Retina (tissue), 1 donor: Measurements from ENCODE around the gene ATP5MC2.
"Not testable (repeated sequence)": the region's sequence is repeated elsewhere in the genome, so short reads cannot be mapped to it uniquely, and the experiment has no call there.

Source experiments
- DNase-seq: peaks from one replicate; pipeline ENCODE4 v3.0.0-alpha.2; 2016

Gene ATP5MC2

DNA sequence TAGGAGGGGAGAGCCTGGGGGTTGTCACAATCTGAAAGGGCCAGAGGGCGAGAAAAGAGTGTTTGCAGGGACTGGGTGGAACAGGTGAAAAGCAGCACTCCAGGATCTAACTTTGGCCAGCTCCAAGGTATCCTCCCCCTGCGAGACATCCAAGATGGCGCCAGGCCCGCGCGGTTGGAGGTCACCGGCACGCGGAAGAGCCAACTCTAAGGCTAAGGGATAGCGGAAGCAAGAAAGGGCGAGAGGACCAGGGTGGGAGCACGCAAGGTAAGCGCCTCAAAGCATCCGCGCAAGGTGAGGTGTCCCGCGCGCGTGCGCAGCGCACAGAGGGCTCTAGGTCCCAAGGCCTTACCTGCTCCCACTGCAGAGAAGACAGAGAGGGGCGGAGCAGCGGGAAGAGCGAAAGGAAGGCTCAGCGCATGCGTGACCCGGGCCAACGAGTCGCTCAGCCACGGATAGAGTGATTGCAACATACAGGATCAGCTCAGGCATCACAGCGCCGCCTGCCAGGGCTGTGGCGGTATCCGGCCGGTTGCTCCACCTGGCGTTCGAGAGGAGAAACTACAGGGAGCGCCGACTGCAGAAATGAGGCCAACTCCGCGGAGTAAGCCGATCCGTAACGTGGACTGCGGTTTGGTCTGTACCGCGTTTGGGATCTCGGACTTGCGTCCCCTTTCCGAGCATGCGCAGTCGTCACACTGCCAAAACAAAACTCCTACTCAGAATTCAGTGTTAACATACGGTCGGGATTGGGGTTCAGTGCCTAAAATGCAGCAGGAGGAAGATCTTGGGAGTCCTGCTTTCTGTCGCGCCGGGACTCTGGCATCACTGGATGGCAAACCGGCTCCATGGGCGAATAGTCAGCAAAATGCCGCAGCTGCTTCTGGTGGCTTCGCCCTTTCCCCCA, at the start of gene ATP5MC2:
TSS of gene ATP5MC2 (minus strand) at position 383 of the 907 bp plus-strand sequence. CDS start 3,469 bp downstream, outside the sequence.
- DNase-seq, result peak; percentile 100

DNA sequence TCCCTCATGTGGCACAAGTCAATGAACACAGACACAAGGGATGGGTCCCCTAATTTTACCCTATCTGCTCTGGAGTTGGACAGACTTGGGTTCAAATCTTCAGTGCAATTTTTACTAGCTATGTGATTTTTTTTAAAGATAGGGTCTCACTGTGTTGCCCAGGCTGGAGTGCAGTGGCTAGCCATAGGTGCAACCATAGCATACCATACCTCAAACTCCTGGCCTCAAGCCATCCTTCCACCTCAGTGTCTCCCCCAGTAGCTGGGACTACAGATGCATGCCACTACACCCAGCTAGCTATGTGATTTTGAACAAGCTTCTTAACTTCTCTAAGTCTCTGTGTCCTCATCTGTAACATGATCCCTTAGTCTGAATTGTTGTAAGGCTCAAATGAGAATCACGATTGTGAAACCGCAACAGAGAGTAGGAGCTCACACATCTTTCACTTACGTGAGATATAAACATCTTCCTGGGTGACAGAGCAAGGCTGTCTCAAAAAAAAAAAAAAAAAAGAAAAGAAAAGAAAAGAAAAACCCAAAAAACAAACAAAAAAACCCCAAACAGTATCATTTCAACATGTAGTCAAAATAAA, 46.7 kb upstream of the ATP5MC2 start:
- DNase-seq, result no peak

GRCh38 chr12:53720946-53721345, 45.1 kb upstream of the ATP5MC2 start:
- DNase-seq, result no peak

DNA sequence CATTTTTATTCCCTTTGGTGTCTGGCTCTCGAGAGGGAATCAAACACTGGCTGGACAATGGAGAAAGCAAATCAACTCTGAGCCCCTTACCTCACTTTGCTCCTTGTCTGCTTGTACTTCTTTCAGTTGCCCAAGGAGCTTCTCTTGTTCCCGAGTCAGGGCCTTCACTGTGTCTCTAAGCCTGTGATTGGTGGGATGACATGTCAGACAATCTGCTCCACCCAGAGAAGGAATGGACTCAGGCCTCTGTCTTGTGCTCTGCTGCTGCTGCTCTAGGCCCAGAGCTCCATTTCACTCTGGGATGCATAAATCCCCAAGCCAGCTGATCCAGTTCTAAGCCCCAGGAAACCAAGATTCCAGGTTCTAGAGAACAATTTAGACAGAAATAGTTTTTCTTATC, 43.8 kb upstream of the ATP5MC2 start:
- no peak for DNase-seq

GRCh38 chr12:53718567-53718966, 42.7 kb upstream of the ATP5MC2 start:
- DNase-seq, result not testable (repeated sequence)

DNA sequence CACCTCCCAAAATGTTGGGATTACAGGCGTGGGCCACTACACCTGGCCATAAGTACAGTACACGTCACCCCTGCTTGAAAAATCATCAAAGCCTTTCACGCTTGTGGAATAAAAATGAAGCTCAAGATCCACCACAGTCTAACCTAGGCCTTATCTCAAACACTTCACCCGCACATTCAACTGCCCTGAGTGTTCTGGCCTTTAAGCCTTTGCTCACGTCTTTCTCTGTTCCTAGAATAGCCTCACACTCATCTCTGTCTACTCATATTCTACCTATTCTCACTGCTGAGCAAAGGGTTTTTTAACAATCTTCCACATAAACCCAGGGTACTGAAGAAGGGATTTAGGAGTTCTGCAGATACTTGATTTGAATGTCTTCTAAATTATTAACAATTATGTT, 41.4 kb upstream of the ATP5MC2 start:
- no peak for DNase-seq

DNA sequence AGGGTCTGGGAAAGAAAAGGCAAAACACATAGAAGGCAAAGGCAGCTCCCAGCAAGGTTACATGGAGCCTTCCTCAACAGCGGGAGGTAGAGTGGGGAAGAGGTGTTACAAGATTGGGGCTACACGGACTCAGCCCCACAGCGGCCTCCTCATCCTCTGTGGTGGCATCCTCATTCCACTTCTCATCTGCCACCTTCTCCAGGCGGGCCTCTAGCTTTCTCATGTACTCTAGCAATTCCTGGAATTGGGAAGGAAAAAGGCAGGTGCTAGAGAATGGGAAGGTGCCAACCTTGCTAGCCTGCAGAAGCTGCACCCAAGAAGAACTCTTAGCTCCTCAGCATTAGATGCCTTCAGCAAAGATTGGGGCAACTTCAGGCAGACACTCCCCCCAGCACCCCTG, 38.1 kb upstream of the ATP5MC2 start:
- no peak for DNase-seq

DNA sequence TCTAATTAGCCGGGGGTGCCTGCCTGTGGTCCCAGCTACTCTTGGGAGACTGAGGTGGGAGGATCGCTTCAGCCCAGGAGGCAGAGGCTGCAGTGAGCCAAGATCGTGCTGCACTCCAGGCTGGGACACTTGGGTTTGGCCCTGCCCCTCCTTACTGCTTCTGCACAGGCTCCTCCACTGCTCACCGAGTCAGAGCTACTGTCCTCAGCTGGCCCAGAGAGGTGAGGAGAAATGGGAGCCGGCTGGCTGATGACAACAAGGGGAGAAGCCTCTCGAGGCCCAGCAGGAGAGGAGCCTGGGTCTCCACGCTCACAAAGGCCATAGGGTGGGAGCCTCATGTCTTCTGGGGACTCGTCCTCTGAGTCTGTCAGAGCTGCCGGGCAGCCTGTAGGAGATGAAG, 37.6 kb upstream of the ATP5MC2 start:
- no peak for DNase-seq

DNA sequence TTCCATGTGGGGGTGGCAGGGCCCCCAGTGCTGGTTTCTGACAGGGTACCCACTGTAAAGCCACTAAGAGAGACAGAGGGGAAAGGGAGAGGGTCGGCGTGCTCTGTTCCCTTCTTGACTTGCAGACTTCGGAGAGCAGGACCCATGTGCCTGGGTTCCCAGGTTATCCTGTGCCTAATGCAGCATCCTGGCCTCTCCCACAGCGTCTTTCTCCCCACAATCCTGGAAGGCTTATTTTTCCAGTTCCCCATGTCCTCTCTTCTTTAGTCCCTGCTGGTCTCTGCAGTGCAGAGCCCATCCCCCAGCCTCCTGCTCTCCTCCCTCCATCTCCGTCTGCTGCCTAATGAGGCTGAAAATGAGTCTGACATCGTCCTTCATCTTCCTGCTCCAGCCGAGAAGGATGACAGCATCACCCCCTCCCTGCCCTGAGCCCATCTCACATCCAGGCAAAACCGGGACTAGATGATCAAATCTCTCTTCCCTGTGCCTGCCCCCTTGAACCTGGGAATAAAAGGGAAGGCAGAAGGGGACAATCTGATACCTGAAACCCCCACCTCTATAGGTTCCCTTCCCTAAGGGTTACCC, 36.3 kb upstream of the ATP5MC2 start:
- DNase-seq, result peak; percentile 92

GRCh38 chr12:53710091-53710490, 34.2 kb upstream of the ATP5MC2 start:
- no peak for DNase-seq

GRCh38 chr12:53709671-53710070, 33.8 kb upstream of the ATP5MC2 start:
- DNase-seq, result peak; percentile 44

- no peak for DNase-seq
These were observed 30.2 kb upstream of the ATP5MC2 start for GRCh38 chr12:53706080-53706479.

- DNase-seq, result no peak
These were observed 27.9 kb upstream of the ATP5MC2 start for GRCh38 chr12:53703756-53704155.

DNA sequence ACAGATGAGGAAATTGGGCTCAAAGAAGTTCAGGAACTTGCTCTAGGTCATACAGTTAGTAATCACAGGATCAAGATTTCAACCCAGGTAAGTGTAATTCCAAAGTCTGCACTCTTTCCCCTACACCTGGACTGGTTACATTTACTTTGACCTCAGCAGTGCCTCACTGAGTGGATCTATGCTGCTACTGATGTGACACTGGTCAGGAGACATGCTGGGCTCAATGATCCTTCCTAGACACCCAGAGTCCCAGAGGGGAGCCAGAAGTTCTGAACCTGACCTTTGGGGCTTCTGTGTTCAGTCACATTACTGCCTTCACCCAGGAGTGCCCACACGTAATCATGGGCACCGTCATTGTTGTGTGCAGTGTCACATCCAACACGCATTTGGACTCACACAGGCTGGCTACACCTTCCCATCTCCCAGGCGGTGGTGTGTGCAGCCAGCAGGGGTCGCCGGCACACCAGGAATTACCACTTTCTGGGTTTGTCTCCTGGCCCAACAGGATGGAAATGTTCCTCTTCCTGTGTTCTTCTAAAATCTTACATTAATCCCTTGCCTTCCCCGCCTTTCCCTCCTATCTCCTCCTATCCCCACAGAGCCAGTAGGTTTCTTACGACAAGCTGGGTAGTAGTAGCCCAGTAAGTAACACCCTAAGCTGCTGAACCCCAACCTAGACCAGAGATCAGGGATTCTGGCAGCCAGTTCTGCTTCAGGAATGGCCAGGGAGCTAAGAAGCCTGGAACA, 25.8 kb upstream of the ATP5MC2 start:
- peak; percentile 89 for DNase-seq

DNA sequence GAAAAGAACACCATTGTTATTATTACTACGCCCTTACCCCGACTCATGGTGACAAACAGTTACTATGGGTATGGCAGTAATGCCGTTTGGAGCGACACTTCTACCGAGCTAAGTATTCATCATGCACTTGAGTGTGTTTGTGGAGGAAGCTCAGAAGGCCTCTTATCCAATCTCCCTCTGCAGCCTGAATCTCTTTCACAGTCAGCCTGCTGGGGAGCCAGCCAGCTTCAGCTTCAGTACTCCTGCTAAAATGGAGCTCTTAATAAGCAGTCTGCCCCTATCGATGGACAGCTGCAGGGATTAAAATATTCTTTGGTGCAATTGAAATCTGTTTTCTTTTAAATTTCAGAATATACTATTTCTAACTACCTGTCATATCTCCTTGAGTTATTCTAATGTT, 24.7 kb upstream of the ATP5MC2 start:
- no peak for DNase-seq

- no peak for DNase-seq
These were observed 23.8 kb upstream of the ATP5MC2 start for GRCh38 chr12:53699678-53700025.

DNA sequence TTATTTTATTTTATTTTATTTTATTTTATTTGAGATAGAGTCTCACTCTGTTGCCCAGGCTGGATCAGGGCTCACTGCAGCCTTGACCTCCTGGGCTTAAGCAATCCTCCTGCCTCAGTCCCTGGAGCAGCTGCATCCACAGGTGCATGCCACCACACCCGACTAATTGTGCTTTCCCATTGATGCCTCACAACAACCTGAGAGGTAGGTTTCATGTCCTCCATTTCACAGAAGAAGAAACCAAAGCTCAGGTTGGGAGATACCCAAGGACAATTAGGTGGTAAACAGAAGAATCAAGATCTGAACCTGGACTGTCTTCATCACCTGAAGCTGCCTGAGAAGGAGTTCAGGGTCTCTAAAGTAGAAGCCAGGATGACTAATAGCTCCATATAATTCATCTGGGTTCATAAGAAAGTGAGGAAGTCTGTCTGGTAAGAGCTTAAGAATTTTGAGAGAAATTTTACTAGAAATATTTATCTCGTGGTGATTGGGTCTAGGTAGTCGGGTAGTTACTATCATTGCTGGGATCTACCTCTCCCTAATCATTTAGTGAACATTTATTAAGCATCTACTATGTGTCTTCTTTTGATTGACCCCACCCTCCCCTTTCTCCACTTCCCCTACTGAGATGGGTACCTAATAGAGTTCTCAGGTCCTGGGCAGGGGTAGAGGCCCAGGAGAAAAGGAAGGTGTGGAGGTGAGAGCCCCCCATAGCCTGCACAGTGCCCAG, 23.2 kb upstream of the ATP5MC2 start:
- DNase-seq, result no peak

GRCh38 chr12:53696655-53697331, 20.9 kb upstream of the ATP5MC2 start:
- DNase-seq, result no peak

- peak; percentile 84 for DNase-seq
These were observed 20.4 kb upstream of the ATP5MC2 start for GRCh38 chr12:53696285-53696654.

DNA sequence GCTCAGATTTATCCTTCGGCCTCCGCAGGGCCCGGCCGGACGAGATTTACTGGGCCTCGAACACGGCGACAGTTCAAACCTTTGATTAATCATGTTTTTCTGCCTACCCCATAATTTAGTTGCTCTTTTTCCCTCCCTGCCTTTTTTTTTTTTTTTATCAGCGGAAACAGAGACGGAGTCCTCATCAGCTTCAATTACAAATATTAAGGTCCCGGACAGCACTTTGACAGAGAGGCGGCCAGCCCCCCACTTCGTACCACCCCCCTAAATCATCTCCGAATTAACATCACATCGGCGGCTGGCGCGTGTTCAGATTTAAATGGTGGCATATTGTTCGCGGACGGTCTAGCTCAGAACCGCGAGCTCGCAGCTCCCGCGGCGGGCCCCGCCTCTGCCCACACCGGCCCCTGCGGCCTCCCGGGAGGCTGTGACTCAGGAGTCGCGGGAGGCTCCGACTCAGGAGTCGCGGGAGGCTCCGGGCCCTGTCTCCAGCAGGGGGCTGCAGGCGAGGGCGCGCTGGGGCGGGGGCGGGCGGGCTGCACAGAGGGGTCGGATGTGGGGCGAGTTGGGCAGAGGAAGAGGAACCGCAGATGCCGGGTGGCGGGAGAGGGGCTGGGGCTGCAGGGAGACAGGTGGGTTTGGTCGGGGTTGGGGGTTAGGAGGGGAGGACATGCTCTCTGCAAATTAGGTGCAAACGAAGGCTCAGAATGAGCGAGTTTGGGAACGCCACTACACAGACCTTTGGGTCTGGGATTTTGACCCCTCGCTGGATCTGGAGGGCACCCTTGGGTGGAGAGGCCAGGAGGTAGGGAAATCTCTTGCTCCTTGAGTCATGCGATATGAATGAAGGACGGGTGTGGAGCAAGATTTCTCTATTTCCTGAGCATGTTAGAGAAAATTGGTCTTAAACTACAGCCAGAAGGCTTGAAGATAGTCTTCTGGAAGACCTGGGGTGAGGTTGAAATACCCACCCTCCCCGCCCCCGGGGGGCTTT, 19.6 kb upstream of the ATP5MC2 start:
- DNase-seq, result peak; percentile 76

DNA sequence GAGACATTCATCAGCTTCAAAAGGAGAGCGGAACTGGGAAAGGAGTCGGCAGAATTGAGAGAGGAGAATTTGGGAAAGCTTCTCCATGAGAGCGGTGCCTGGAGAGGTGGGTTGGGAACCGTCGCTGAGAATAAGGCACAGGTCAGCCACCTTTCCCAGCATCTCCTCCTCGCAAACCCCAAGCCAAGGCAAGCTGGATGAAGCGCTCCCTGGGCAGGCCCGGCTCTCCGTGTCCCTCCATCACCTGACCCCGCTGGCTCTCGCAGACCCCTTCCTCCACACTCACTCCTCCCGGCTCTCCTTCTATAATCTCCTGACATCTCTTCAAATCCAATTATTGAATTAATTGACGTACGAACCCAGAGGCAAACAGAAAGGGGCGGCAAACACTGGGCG, 18.9 kb upstream of the ATP5MC2 start:
- no peak for DNase-seq
